K562 (cell line): ENCODE results near the gene G6PC3. TPM values are rescaled to one million over a fixed set of nuclear protein-coding genes. Genes with fewer than 3 reads are reported as not detected.

Source experiments
- ATAC-seq: fragments of 200-7000 bp; cut with Tn5 transposase; 3 replicates; pipeline ENCODE4 v1.9.1; 2020; ENCODE audit warnings: moderate library complexity
- BruUV-seq: library from RNA; stranded (reverse); fragments of 400-500 nt; replicated peaks from 2 replicates; lab custom pipeline; 2021; lab: Mats Ljungman, UMichigan
- CTCF ChIA-PET: fragments of 300-600 bp; formaldehyde crosslinking; extraction: SDS; loops from one replicate; lab custom pipeline; 2021; ENCODE audit warnings: low intra/inter-chr PET ratio; lab: Yijun Ruan, JAX
- POLR2A ChIA-PET: fragments of 300-600, 350-650 bp; sonication (Branson Sonifier 250); formaldehyde crosslinking; extraction: SDS; loops from one replicate; lab custom pipeline; 2021; ENCODE audit warnings: antibody characterized with exemption, inconsistent platforms; lab: Yijun Ruan, JAX
- DNase-seq, 4 experiments: peaks; one replicate each; pipeline versions ENCODE4 v3.0.0 to v3.0.0-alpha.2; 2011 to 2018; ENCODE audit warnings: low spot score in 3 of 4, mixed read lengths in 3 of 4; ENCODE audit errors: extremely low read depth in 1 of 4
- FAIRE-seq: peaks from 2 replicates; lab custom pipeline; 2011; peaks lifted over from hg19 to GRCh38; lab: Jason Lieb, UNC
- H2AFZ ChIP-seq: 2 replicates; pipeline ENCODE4 v1.6.0; 2011; ENCODE audit warnings: low read depth, low read length, control low read depth, inconsistent platforms
- H3K27ac ChIP-seq: fragments of 200-600 bp; 3 replicates; pipeline ENCODE4 v1.8.0; 2011; ENCODE audit warnings: low read depth, mild to moderate bottlenecking, control low read depth, inconsistent platforms, low read length, moderate library complexity, mixed read lengths; ENCODE audit errors: extremely low read depth
- H3K27me3 ChIP-seq, 2 experiments: fragments of 300-600 bp in 1 of 2; 2 replicates in 1 of 2; 3 replicates in 1 of 2; pipeline versions ENCODE4 v1.6.0 to v1.8.0; 2011; ENCODE audit warnings: inconsistent platforms in 2 of 2, low read length in 2 of 2, mild to moderate bottlenecking in 1 of 2, mixed read lengths in 1 of 2, moderate library complexity in 1 of 2; ENCODE audit not compliant: control insufficient read depth in 2 of 2, insufficient read depth in 2 of 2
- H3K36me3 ChIP-seq: fragments of 300-600 bp; 3 replicates; pipeline ENCODE4 v1.8.0; 2011; ENCODE audit warnings: mild to moderate bottlenecking, low read length, inconsistent platforms; ENCODE audit not compliant: control insufficient read depth, insufficient read depth
- H3K4me1 ChIP-seq, 2 experiments: fragments of 200-600 bp in 1 of 2; replicated peaks in 1 of 2; 2 replicates in 1 of 2; 3 replicates in 1 of 2; pipeline versions ENCODE4 v1.5.1 to v1.8.0; 2011; ENCODE audit warnings: inconsistent platforms in 2 of 2, low read length in 2 of 2, mild to moderate bottlenecking in 1 of 2, mixed read lengths in 1 of 2, moderate library complexity in 1 of 2; ENCODE audit not compliant: control insufficient read depth in 2 of 2, insufficient read depth in 2 of 2
- H3K4me2 ChIP-seq: 2 replicates; pipeline ENCODE4 v1.6.1; 2011; ENCODE audit warnings: low read length, control low read depth, inconsistent platforms, mixed read lengths; ENCODE audit not compliant: insufficient read depth
- H3K4me3 ChIP-seq: fragments of 200-600 bp; sonication (generic), shearing (Covaris generic); 2 replicates; pipeline ENCODE4 v1.5.1; 2016; ENCODE audit warnings: control low read depth, inconsistent platforms
- H3K79me2 ChIP-seq: fragments of 200-600 bp; 3 replicates; pipeline ENCODE4 v1.8.0; 2011; ENCODE audit warnings: low read length, inconsistent platforms; ENCODE audit not compliant: control insufficient read depth, insufficient read depth
- H3K9ac ChIP-seq, 2 experiments: 2 replicates each; pipeline versions ENCODE4 v1.6.0 to v1.6.1; 2011; ENCODE audit warnings: low read depth in 2 of 2, low read length in 2 of 2, control low read depth in 1 of 2, inconsistent platforms in 1 of 2, mild to moderate bottlenecking in 1 of 2, mixed read lengths in 1 of 2; ENCODE audit not compliant: insufficient read depth in 1 of 2
- H3K9me1 ChIP-seq: one replicate; pipeline ENCODE4 v1.6.0; 2011; ENCODE audit warnings: inconsistent platforms, mild to moderate bottlenecking, low read length, moderate library complexity; ENCODE audit not compliant: control insufficient read depth, insufficient read depth
- H3K9me3 ChIP-seq: replicated peaks from 2 replicates; pipeline ENCODE4 v1.5.1; 2011; ENCODE audit warnings: low read depth, low read length, inconsistent platforms; ENCODE audit not compliant: control insufficient read depth, insufficient read depth
- H4K20me1 ChIP-seq: replicated peaks from 2 replicates; pipeline ENCODE4 v1.6.1; 2011; ENCODE audit warnings: low read length, inconsistent platforms, mixed read lengths; ENCODE audit not compliant: control insufficient read depth, insufficient read depth
- BRD4 ChIP-seq: fragments of 200-600 bp; sonication (generic); IDR thresholded peaks from 2 replicates; pipeline ENCODE4 v1.6.1; 2017; ENCODE audit warnings: inconsistent platforms
- WGBS: fragments of 100-300 bp; shearing (Covaris generic); methylation state at CpG from one replicate; pipeline ENCODE4 v1.1.6; 2016; ENCODE audit warnings: low coverage, mixed read lengths; ENCODE audit not compliant: insufficient coverage; ENCODE audit errors: missing lambda C conversion rate; 5-methylcytosine and 5-hydroxymethylcytosine counted together
- in situ Hi-C: fragments of 300-500 bp; cut with MboI; formaldehyde crosslinking; loops from 4 replicates; pipeline ENCODE4 v1.15.0; 2018; ENCODE audit warnings: inconsistent platforms, mixed read lengths
- intact Hi-C: fragments of 100-400 bp; cut with micrococcal nuclease; formaldehyde crosslinking; loops from 2 replicates; pipeline ENCODE4 v1.14.2; 2022
- polyA plus RNA-seq, 8 experiments: library from polyadenylated mRNA; depleted of rRNA in 4 of 8; stranded (reverse) in 5 of 8; unstranded in 3 of 8; fragments of >200 nt; fragmentation: Nextera tagmentation in 2 of 8; fragmentation: Illumina TruSeq in 1 of 8; extraction: Ambion mirVana in 2 of 8; extraction: Trizol in 1 of 8; gene quantifications; 2 replicates each; pipeline versions ENCODE4 v1.2.1 to v1.2.3, GENCODE V29; 2011 to 2014; ENCODE audit warnings: inconsistent platforms in 1 of 8, missing spikeins in 1 of 8
- total RNA-seq, 7 experiments: library from RNA; depleted of rRNA in 6 of 7; stranded (reverse); fragments of >200 nt in 6 of 7; fragmentation: Illumina TruSeq in 2 of 7; extraction: Trizol in 2 of 7; gene quantifications; 2 replicates each; pipeline versions ENCODE4 v1.2.1 to v1.2.3, GENCODE V29; 2011 to 2021; ENCODE audit warnings: low replicate concordance in 1 of 7
- TF ChIP-seq, protein P1 (sequence below): fragments of 250-450 bp; sonication (Bioruptor Pico); IDR thresholded peaks from 2 replicates; pipeline ENCODE4 v1.5.0; 2020; ENCODE audit warnings: mild to moderate bottlenecking, borderline replicate concordance

Gene G6PC3
- total and polyA plus RNA-seq, 9 of the 15 experiments (the other 6 are each of a cell fraction or from before 2014, with no cell fraction given) = 10.4 to 57.8 (median 31.1) TPM

- intact Hi-C loops = no loop called here
- no peak overlapping the region for H3K27ac ChIP-seq
- H3K9me3 ChIP-seq = no peaks in the 10 kb centered on the region
- ChIA-PET POLR2A (interaction anchor here (0.6 to 1.0 kb wide), 3 partner anchors 14 to 24 kb away, joined by 3 to 4 read pairs (median 3); partner anchors contain the start of gene TMEM101), CTCF (no interaction called here)
- ATAC-seq = no peak
- H3K27me3 ChIP-seq = no peaks in the 10 kb centered on the region
- 100% methylated on average over 3 of the region's 3 CpGs for WGBS
- no peak overlapping the region for H3K4me3 ChIP-seq
- FAIRE-seq = no peak
- H2AFZ ChIP-seq = no peak overlapping the region
- H3K9me1 ChIP-seq = no peaks in the 10 kb centered on the region
- no peak overlapping the region for H3K4me2 ChIP-seq
- H3K79me2 ChIP-seq = peaks cover 40% of the 10 kb centered on the region
- no peak for TF ChIP-seq BRD4
- TF ChIP-seq, protein P1, sequence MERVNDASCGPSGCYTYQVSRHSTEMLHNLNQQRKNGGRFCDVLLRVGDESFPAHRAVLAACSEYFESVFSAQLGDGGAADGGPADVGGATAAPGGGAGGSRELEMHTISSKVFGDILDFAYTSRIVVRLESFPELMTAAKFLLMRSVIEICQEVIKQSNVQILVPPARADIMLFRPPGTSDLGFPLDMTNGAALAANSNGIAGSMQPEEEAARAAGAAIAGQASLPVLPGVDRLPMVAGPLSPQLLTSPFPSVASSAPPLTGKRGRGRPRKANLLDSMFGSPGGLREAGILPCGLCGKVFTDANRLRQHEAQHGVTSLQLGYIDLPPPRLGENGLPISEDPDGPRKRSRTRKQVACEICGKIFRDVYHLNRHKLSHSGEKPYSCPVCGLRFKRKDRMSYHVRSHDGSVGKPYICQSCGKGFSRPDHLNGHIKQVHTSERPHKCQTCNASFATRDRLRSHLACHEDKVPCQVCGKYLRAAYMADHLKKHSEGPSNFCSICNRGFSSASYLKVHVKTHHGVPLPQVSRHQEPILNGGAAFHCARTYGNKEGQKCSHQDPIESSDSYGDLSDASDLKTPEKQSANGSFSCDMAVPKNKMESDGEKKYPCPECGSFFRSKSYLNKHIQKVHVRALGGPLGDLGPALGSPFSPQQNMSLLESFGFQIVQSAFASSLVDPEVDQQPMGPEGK (CRISPR knock-in tag) = no peak
- no peak for DNase-seq
- H4K20me1 ChIP-seq = peaks cover 17% of the 10 kb centered on the region
- in situ Hi-C loops = no loop called here
- H3K36me3 ChIP-seq = peaks cover 70% of the 10 kb centered on the region
- no peak overlapping the region for H3K9ac ChIP-seq
- H3K4me1 ChIP-seq = 0 out of 5 replicates have a peak, but pooled peaks cover 0 to 2% of the 10 kb centered on the region in 2 experiments
- BruUV-seq = no TSS peak
Measured at GRCh38 chr17:44038604-44039011, 31.9 kb upstream of the G6PC3 start.
